ENCODE data around the gene TTC7B. TPM values are rescaled to one million over a fixed set of nuclear protein-coding genes. Genes with fewer than 3 reads are reported as not detected.
"Not testable (repeated sequence)": the region's sequence is repeated elsewhere in the genome, so short reads cannot be mapped to it uniquely, and the experiment has no call there.

Gene TTC7B
- total RNA-seq, 1 experiment from 2014 or later: 40.9 TPM

DNA sequence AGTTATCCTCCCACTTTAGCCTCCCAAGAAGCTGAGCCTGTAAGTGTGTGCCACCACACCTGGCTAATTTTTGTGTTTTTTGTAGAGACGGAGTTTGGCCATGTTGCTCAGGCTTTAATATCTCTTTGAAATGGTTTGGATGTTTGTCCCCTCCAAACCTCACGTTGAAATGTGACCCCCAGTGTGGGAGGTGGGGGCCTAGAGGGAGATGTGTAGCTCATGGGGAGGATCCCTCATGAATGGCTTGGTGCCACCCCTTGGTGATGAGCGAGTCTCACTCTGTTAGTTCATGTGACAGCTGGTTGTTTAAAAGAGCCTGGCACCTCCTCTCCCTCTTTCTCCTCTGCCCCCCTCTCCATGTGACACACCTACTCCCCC lies 23.6 kb upstream of the TTC7B start:
- Histone ChIP-seq H3K4me3 (ENCODE audit: low read depth in 2 of 2, low read length in 2 of 2) (no peak overlapping the region), H3K27me3 (ENCODE audit: control insufficient read depth, insufficient read depth, low read length) (no peaks in the 10 kb centered on the region), H3K9me3 (ENCODE audit: control insufficient read depth, insufficient read depth, low read depth, low read length) (no peaks in the 10 kb centered on the region), H3K27ac (ENCODE audit: low read length) (no peak overlapping the region), H3K36me3 (ENCODE audit: control insufficient read depth, insufficient read depth, low read length) (no peaks in the 10 kb centered on the region), H3K4me1 (ENCODE audit: control insufficient read depth, insufficient read depth, low read length) (no peaks in the 10 kb centered on the region)
- ATAC-seq (no peak), DNase-seq (ENCODE audit: low read depth, low spot score) (no peak)
- ChIA-PET POLR2A (no interaction called here), CTCF (no interaction called here)
- in situ Hi-C loops (cut with HindIII; ENCODE audit: low pct_unique_long_range_greater_than_20kb, low sequenced_read_pairs) (no loop called here), intact Hi-C loops (cut with micrococcal nuclease; ENCODE audit: unreplicated experiment) (no loop called here)
- TF ChIP-seq TCF7L2 (IDR thresholded peaks at IDR 0.05; ENCODE audit: low read depth, low read length) (no peak), SIN3A (IDR thresholded peaks at IDR 0.05; ENCODE audit: borderline replicate concordance, insufficient read depth, low read depth, low read length) (no peak), POLR2AphosphoS5 (IDR thresholded peaks at IDR 0.05; ENCODE audit: low read depth, low read length) (no peak)
- TF ChIP-seq, protein P1, sequence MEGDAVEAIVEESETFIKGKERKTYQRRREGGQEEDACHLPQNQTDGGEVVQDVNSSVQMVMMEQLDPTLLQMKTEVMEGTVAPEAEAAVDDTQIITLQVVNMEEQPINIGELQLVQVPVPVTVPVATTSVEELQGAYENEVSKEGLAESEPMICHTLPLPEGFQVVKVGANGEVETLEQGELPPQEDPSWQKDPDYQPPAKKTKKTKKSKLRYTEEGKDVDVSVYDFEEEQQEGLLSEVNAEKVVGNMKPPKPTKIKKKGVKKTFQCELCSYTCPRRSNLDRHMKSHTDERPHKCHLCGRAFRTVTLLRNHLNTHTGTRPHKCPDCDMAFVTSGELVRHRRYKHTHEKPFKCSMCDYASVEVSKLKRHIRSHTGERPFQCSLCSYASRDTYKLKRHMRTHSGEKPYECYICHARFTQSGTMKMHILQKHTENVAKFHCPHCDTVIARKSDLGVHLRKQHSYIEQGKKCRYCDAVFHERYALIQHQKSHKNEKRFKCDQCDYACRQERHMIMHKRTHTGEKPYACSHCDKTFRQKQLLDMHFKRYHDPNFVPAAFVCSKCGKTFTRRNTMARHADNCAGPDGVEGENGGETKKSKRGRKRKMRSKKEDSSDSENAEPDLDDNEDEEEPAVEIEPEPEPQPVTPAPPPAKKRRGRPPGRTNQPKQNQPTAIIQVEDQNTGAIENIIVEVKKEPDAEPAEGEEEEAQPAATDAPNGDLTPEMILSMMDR (IDR thresholded peaks at IDR 0.05): no peak
- TF ChIP-seq, protein P2, sequence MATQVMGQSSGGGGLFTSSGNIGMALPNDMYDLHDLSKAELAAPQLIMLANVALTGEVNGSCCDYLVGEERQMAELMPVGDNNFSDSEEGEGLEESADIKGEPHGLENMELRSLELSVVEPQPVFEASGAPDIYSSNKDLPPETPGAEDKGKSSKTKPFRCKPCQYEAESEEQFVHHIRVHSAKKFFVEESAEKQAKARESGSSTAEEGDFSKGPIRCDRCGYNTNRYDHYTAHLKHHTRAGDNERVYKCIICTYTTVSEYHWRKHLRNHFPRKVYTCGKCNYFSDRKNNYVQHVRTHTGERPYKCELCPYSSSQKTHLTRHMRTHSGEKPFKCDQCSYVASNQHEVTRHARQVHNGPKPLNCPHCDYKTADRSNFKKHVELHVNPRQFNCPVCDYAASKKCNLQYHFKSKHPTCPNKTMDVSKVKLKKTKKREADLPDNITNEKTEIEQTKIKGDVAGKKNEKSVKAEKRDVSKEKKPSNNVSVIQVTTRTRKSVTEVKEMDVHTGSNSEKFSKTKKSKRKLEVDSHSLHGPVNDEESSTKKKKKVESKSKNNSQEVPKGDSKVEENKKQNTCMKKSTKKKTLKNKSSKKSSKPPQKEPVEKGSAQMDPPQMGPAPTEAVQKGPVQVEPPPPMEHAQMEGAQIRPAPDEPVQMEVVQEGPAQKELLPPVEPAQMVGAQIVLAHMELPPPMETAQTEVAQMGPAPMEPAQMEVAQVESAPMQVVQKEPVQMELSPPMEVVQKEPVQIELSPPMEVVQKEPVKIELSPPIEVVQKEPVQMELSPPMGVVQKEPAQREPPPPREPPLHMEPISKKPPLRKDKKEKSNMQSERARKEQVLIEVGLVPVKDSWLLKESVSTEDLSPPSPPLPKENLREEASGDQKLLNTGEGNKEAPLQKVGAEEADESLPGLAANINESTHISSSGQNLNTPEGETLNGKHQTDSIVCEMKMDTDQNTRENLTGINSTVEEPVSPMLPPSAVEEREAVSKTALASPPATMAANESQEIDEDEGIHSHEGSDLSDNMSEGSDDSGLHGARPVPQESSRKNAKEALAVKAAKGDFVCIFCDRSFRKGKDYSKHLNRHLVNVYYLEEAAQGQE (IDR thresholded peaks at IDR 0.05; ENCODE audit: insufficient read depth in 1 of 2, low read depth in 2 of 2, low read length in 1 of 2): no peak
- BruUV-seq (replicated peaks): no TSS peak

DNA sequence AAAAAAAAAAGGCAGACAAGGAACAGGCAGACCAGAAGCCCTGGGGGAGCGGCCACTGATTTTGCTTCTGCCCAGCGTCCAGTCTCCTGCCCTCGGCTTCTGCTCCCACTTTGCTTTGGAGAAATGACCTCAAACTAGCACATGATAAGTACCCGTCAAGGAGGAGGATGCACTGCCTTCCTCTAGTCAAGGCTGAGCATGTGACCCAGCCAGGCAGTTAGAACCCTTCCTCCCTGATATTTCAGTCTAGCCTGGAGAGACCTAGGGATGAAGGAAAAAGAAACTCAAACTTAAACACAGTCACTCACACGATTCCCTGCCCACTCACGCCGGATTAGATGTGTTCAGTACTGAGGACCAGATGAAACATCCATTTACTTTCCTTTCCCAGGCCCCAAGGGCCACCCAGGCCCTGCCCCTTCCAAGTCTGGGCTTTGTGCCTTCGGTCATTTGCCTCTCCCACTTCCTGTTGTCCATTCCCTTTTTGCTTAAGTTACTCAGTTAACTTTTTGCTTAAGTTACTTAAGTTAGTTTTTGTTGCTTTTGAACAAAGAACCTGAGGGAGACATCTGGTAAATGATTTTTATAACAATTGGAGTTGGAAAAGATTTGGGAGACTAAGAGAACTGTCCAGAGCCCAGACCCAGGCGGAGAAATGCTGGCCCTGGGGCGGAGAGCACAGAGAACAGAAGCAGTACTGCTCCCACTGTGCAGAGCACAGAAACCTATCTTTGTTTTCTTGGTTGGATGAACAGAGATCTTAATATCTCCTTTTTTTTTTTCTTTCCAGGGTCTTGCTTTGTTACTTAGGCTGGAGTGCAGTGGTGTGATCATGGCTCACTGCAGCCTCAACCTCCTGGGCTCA lies 23.0 kb upstream of the TTC7B start:
- no peak overlapping the region for H3K4me3 ChIP-seq (ENCODE audit: low read depth in 2 of 2, low read length in 2 of 2)
- TF ChIP-seq, protein P1 (IDR thresholded peaks at IDR 0.05): no peak
- no peak for TF ChIP-seq TCF7L2 (IDR thresholded peaks at IDR 0.05; ENCODE audit: low read depth, low read length)
- no TSS peak for BruUV-seq (replicated peaks)
- H3K36me3 ChIP-seq (ENCODE audit: control insufficient read depth, insufficient read depth, low read length): no peaks in the 10 kb centered on the region
- H3K27ac ChIP-seq (ENCODE audit: low read length): no peak overlapping the region
- ChIA-PET CTCF (no interaction called here), POLR2A (interaction anchor here (0.7 kb wide), 1 partner anchor 139 kb away, joined by 3 read pairs; no protein-coding TSS in a partner anchor)
- H3K4me1 ChIP-seq (ENCODE audit: control insufficient read depth, insufficient read depth, low read length): no peaks in the 10 kb centered on the region
- ATAC-seq (no peak), DNase-seq (ENCODE audit: low read depth, low spot score) (no peak)
- in situ Hi-C loops (cut with HindIII; ENCODE audit: low pct_unique_long_range_greater_than_20kb, low sequenced_read_pairs) (no loop called here), intact Hi-C loops (cut with micrococcal nuclease; ENCODE audit: unreplicated experiment) (no loop called here)
- no peaks in the 10 kb centered on the region for H3K9me3 ChIP-seq (ENCODE audit: control insufficient read depth, insufficient read depth, low read depth, low read length)
- H3K27me3 ChIP-seq (ENCODE audit: control insufficient read depth, insufficient read depth, low read length): no peaks in the 10 kb centered on the region

DNA sequence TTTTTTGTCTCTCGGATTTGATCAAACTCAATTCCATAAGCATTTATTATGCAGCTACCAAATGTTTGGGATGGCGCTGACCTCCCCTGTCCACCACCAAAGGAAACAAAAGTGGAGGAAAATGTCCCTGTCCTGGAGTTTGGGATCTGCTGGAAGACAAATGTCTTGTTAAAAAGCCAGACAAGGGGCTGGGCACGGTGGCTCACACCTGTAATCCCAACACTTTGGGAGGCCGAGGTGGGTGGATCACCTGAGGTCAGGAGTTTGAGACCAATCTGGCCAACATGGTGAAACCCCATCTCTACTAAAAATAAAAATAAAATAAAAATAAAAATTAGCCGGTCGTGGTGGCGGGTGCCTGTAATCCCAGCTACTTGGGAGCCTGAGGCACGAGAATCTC lies 22.3 kb upstream of the TTC7B start:
- DNase-seq (ENCODE audit: low read depth, low spot score); H3K27ac ChIP-seq (ENCODE audit: low read length); CTCF ChIA-PET; BruUV-seq (replicated peaks); H3K36me3 ChIP-seq (ENCODE audit: control insufficient read depth, insufficient read depth, low read length); intact Hi-C loops (cut with micrococcal nuclease; ENCODE audit: unreplicated experiment); H3K4me3 ChIP-seq (ENCODE audit: low read depth in 2 of 2, low read length in 2 of 2); H3K4me1 ChIP-seq (ENCODE audit: control insufficient read depth, insufficient read depth, low read length); ATAC-seq; H3K9me3 ChIP-seq (ENCODE audit: control insufficient read depth, insufficient read depth, low read depth, low read length); in situ Hi-C loops (cut with HindIII; ENCODE audit: low pct_unique_long_range_greater_than_20kb, low sequenced_read_pairs); H3K27me3 ChIP-seq (ENCODE audit: control insufficient read depth, insufficient read depth, low read length): not testable (repeated sequence)
- POLR2A ChIA-PET: interaction anchor here (0.7 kb wide), 1 partner anchor 139 kb away, joined by 3 read pairs; no protein-coding TSS in a partner anchor
